Activated T-cell treated with anti-CD3 and anti-CD28 coated beads, Interleukin-2, amount 50 U/mL, for 24 hours (primary cell): ENCODE data around the gene SEMA3A.
A peak's percentile ranks its signal among the peaks of the same experiment; 100 is the strongest.

ENCODE experiments used
- DNase-seq: peaks from one replicate; pipeline ENCODE4 v3.0.0-alpha.2; 2020
- H3K27ac Mint-ChIP-seq: 2 replicates; pipeline ENCODE4 v1.8.0; 2020; ENCODE audit warnings: mild to moderate bottlenecking, mixed read lengths
- H3K27me3 Mint-ChIP-seq: 2 replicates; pipeline ENCODE4 v1.8.0; 2020; ENCODE audit warnings: mixed read lengths
- H3K36me3 Mint-ChIP-seq: 2 replicates; pipeline ENCODE4 v1.8.0; 2020; ENCODE audit warnings: low read depth, mixed read lengths
- H3K4me1 Mint-ChIP-seq: 2 replicates; pipeline ENCODE4 v1.8.0; 2020; ENCODE audit warnings: low read depth, mixed read lengths
- H3K4me3 Mint-ChIP-seq: 2 replicates; pipeline ENCODE4 v1.8.0; 2020; ENCODE audit warnings: mild to moderate bottlenecking, moderate library complexity, mixed read lengths
- H3K9me3 Mint-ChIP-seq: 2 replicates; pipeline ENCODE4 v1.8.0; 2020; ENCODE audit warnings: mixed read lengths

Gene SEMA3A

GRCh38 chr7:84210301-84210700 lies 15.7 kb upstream of the SEMA3A start:
- no peak overlapping the region for H3K27ac Mint-ChIP-seq
- H3K4me1 Mint-ChIP-seq, result no peaks in the 10 kb centered on the region
- no peak overlapping the region for H3K4me3 Mint-ChIP-seq
- H3K9me3 Mint-ChIP-seq, result no peaks in the 10 kb centered on the region
- H3K27me3 Mint-ChIP-seq, result no peaks in the 10 kb centered on the region
- no peak for DNase-seq
- H3K36me3 Mint-ChIP-seq, result no peaks in the 10 kb centered on the region

- no peak for DNase-seq
- no peak overlapping the region for H3K27ac Mint-ChIP-seq
- H3K4me1 Mint-ChIP-seq, result no peaks in the 10 kb centered on the region
- H3K36me3 Mint-ChIP-seq, result no peaks in the 10 kb centered on the region
- no peaks in the 10 kb centered on the region for H3K9me3 Mint-ChIP-seq
- H3K4me3 Mint-ChIP-seq, result no peak overlapping the region
- H3K27me3 Mint-ChIP-seq, result no peaks in the 10 kb centered on the region
These were observed 14.4 kb upstream of the SEMA3A start for GRCh38 chr7:84209006-84209405.

GRCh38 chr7:84207615-84208014 lies 13.0 kb upstream of the SEMA3A start:
- Mint-ChIP-seq H3K4me1 (no peaks in the 10 kb centered on the region), H3K4me3 (no peak overlapping the region), H3K36me3 (no peaks in the 10 kb centered on the region), H3K9me3 (no peaks in the 10 kb centered on the region), H3K27me3 (no peaks in the 10 kb centered on the region), H3K27ac (no peak overlapping the region)
- no peak for DNase-seq

GRCh38 chr7:84207025-84207424 lies 12.4 kb upstream of the SEMA3A start:
- H3K4me1 Mint-ChIP-seq, result no peaks in the 10 kb centered on the region
- no peak overlapping the region for H3K4me3 Mint-ChIP-seq
- H3K36me3 Mint-ChIP-seq, result no peaks in the 10 kb centered on the region
- no peak for DNase-seq
- H3K27ac Mint-ChIP-seq, result no peak overlapping the region
- no peaks in the 10 kb centered on the region for H3K27me3 Mint-ChIP-seq
- H3K9me3 Mint-ChIP-seq, result no peaks in the 10 kb centered on the region

- no peak for DNase-seq
- H3K9me3 Mint-ChIP-seq, result no peaks in the 10 kb centered on the region
- no peaks in the 10 kb centered on the region for H3K4me1 Mint-ChIP-seq
These were observed 10.1 kb upstream of the SEMA3A start for GRCh38 chr7:84204655-84205054.

DNA sequence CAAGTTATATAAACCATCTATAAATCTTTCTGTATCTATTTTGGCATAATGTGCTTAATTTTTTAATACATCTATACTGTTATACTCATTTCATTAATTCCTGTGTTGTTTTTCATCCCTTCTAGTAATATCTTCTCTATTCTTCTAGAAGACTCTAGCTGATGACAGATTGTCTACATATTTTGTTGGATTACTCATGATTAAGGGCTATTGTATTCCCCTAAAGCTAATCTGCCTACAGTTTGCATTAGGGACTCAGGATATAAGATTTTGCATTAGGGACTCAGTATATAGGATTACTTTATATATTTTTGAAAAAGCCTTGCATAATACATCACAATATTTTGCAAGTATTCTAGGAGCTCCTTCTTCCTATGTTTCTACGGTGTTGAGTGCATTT lies 8.3 kb upstream of the SEMA3A start:
- DNase-seq, result no peak
- Mint-ChIP-seq H3K9me3 (no peaks in the 10 kb centered on the region), H3K4me1 (peaks cover 2% of the 10 kb centered on the region), H3K27me3 (no peaks in the 10 kb centered on the region), H3K27ac (no peak overlapping the region), H3K4me3 (no peak overlapping the region), H3K36me3 (no peaks in the 10 kb centered on the region)

More at GRCh38 chr7:84204655-84205054, 10.1 kb upstream of the SEMA3A start:
- no peaks in the 10 kb centered on the region for H3K36me3 Mint-ChIP-seq
- no peaks in the 10 kb centered on the region for H3K27me3 Mint-ChIP-seq
- H3K27ac Mint-ChIP-seq, result no peak overlapping the region
- no peak overlapping the region for H3K4me3 Mint-ChIP-seq

DNA sequence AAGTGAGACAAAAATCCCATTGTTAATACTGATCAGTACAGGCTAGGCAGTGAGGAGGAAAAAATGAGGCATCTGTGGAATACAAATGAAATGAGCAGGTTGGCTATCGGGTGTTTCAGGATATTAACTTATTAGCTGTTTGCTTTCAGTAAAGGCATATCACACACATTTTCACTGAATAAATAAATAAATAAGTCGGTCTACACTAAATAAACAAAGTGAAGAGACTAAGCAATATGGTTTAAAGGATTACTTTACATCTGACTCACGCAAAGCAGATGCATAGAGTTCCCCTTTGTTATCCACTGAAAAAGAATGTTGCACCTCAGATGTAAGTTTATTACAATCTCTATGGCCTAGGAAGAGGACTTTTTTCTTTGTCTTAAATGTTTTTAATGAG lies 6.3 kb upstream of the SEMA3A start:
- Mint-ChIP-seq H3K9me3 (no peaks in the 10 kb centered on the region), H3K36me3 (no peaks in the 10 kb centered on the region), H3K4me1 (peaks cover 7% of the 10 kb centered on the region), H3K27me3 (peaks cover 3% of the 10 kb centered on the region), H3K4me3 (no peak overlapping the region), H3K27ac (no peak overlapping the region)
- no peak for DNase-seq

GRCh38 chr7:84199216-84199615 lies 4.6 kb upstream of the SEMA3A start:
- H3K27me3 Mint-ChIP-seq, result peaks cover 3% of the 10 kb centered on the region
- H3K4me1 Mint-ChIP-seq, result peaks cover 21% of the 10 kb centered on the region
- no peak overlapping the region for H3K4me3 Mint-ChIP-seq
- no peaks in the 10 kb centered on the region for H3K36me3 Mint-ChIP-seq
- DNase-seq, result no peak
- H3K9me3 Mint-ChIP-seq, result no peaks in the 10 kb centered on the region
- H3K27ac Mint-ChIP-seq, result no peak overlapping the region

DNA sequence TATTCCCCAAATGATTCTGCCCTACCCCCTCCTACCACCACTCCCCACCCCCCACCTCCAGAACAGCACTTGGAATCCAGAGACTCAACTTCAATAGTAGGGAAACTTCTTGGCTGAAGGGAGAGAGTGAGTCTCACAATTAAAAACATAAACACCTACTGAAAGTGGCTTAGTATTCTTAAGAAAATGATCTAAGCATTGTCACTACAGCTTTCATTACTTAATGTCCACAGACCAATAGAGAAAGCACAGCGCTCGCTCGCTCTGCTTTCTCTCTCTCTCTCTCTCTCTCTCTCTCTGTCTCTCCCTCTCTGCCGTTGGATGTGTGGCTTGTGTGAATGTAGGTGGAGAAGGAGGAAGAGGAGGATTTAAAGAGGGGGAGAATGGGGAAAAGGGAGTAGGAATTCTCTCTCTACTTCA lies 1.5 kb upstream of the SEMA3A start:
- H3K27me3 Mint-ChIP-seq, result peaks cover 3% of the 10 kb centered on the region
- H3K4me1 Mint-ChIP-seq, result peaks cover 28% of the 10 kb centered on the region
- no peaks in the 10 kb centered on the region for H3K36me3 Mint-ChIP-seq
- no peak for DNase-seq
- no peaks in the 10 kb centered on the region for H3K9me3 Mint-ChIP-seq
- no peak overlapping the region for H3K4me3 Mint-ChIP-seq
- no peak overlapping the region for H3K27ac Mint-ChIP-seq

- H3K4me1 Mint-ChIP-seq, result peaks cover 28% of the 10 kb centered on the region
- peak overlapping the region; percentile 83 for H3K4me3 Mint-ChIP-seq
- H3K36me3 Mint-ChIP-seq, result no peaks in the 10 kb centered on the region
- no peak overlapping the region for H3K27ac Mint-ChIP-seq
- H3K9me3 Mint-ChIP-seq, result no peaks in the 10 kb centered on the region
- DNase-seq, result no peak
- H3K27me3 Mint-ChIP-seq, result peaks cover 3% of the 10 kb centered on the region
These were observed 889 bp upstream of the SEMA3A start for GRCh38 chr7:84195295-84196060.

DNA sequence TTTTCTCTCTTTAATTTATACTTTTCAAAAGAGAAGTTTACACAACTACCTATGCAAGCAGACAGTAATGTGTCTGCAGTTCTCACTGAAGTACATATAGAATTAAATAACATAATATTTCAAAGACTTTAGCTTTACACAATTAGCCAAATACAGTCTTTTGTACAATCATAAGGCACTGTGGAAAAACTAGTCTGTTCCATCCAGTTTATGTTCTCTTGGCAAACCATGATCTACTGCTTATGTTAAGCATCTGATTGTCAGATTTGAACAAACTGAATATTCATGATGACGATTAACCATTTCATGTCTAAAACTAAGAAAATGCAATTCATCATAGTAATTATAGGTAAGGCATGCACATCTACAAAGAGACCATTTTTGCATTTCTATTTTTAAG lies 842 bp downstream of the SEMA3A start:
- Mint-ChIP-seq H3K27me3 (peaks cover 3% of the 10 kb centered on the region), H3K9me3 (no peaks in the 10 kb centered on the region), H3K4me1 (peaks cover 27% of the 10 kb centered on the region), H3K4me3 (no peak overlapping the region), H3K36me3 (no peaks in the 10 kb centered on the region), H3K27ac (no peak overlapping the region)
- no peak for DNase-seq

DNA sequence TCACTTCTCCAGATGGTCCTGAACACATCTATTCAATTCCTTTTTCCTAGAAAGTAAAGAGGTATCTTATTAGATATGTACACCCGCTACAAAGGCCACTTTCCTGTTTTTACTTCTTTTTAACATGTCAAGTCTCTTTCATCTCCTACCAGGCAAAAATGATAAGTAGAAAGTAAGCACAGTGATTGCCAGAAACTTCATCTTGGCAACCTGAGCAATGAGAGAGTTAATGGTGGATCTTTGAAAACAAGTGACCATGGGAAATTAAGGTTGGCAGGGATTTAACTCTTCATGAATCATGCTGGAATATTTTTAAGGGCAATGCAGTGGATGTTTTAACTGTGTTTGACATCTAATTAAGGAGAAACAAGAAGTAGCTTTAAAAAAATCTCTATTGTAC lies 2.7 kb downstream of the SEMA3A start:
- Mint-ChIP-seq H3K27me3 (peaks cover 3% of the 10 kb centered on the region), H3K4me1 (peaks cover 39% of the 10 kb centered on the region), H3K36me3 (no peaks in the 10 kb centered on the region), H3K27ac (no peak overlapping the region), H3K4me3 (no peak overlapping the region), H3K9me3 (no peaks in the 10 kb centered on the region)
- DNase-seq, result no peak

GRCh38 chr7:84191261-84191660 lies 3.3 kb downstream of the SEMA3A start:
- no peaks in the 10 kb centered on the region for H3K36me3 Mint-ChIP-seq
- no peak overlapping the region for H3K27ac Mint-ChIP-seq
- peaks cover 2% of the 10 kb centered on the region for H3K27me3 Mint-ChIP-seq
- DNase-seq, result no peak
- H3K4me1 Mint-ChIP-seq, result peaks cover 40% of the 10 kb centered on the region
- H3K9me3 Mint-ChIP-seq, result no peaks in the 10 kb centered on the region
- H3K4me3 Mint-ChIP-seq, result no peak overlapping the region

GRCh38 chr7:84190016-84190705 lies 4.4 kb downstream of the SEMA3A start:
- H3K9me3 Mint-ChIP-seq, result no peaks in the 10 kb centered on the region

GRCh38 chr7:84188786-84189405 lies 5.7 kb downstream of the SEMA3A start:
- peaks cover 20% of the 10 kb centered on the region for H3K4me1 Mint-ChIP-seq
- H3K9me3 Mint-ChIP-seq, result no peaks in the 10 kb centered on the region
- H3K27me3 Mint-ChIP-seq, result no peaks in the 10 kb centered on the region
- no peaks in the 10 kb centered on the region for H3K36me3 Mint-ChIP-seq
- no peak overlapping the region for H3K27ac Mint-ChIP-seq
- no peak overlapping the region for H3K4me3 Mint-ChIP-seq
- DNase-seq, result no peak

More at GRCh38 chr7:84190016-84190705, 4.4 kb downstream of the SEMA3A start:
- Mint-ChIP-seq H3K4me3 (no peak overlapping the region), H3K27me3 (no peaks in the 10 kb centered on the region), H3K27ac (no peak overlapping the region), H3K36me3 (no peaks in the 10 kb centered on the region), H3K4me1 (peaks cover 30% of the 10 kb centered on the region)
- DNase-seq, result no peak
